ENCODE measurements around the gene ART5.

ART5 gene

GRCh38 chr11:3641701-3642070, at the start of gene ART5:
ART5 (minus strand) TSS chr11:3641992; CDS start chr11:3641862, 130 bp downstream.
- Mint-ChIP-seq H3K27ac (no peak within 1 kb of the TSS), H3K36me3 (peaks cover 3 to 4% of the 10 kb centered on the region in 2 donors), H3K27me3 (peaks cover 51 to 68% of the 10 kb centered on the region in 2 donors), H3K4me1 (peaks cover 5 to 12% of the 10 kb centered on the region in 2 donors), H3K4me3 (peak within 1 kb of the TSS; percentile 79 to 81), H3K9me3 (peaks cover 4% of the 10 kb centered on the region in 2 donors)
- DNase-seq (no peak), ATAC-seq (replicated peaks) (no peak)

- Mint-ChIP-seq H3K4me1 (no peaks in the 10 kb centered on the region), H3K4me3 (no peak overlapping the region), H3K27me3 (no peaks in the 10 kb centered on the region), H3K9me3 (no peaks in the 10 kb centered on the region), H3K36me3 (peaks cover 34 to 37% of the 10 kb centered on the region in 2 donors), H3K27ac (no peak overlapping the region)
- ATAC-seq (replicated peaks) = no peak
- DNase-seq = no peak
Observed at GRCh38 chr11:3686751-3687150, 45.0 kb upstream of the ART5 start.

- DNase-seq (no peak), ATAC-seq (replicated peaks) (no peak)
- Mint-ChIP-seq H3K27ac (no peak overlapping the region), H3K4me1 (no peaks in the 10 kb centered on the region), H3K36me3 (peaks cover 38 to 39% of the 10 kb centered on the region in 2 donors), H3K4me3 (no peak overlapping the region), H3K9me3 (no peaks in the 10 kb centered on the region), H3K27me3 (no peaks in the 10 kb centered on the region)
Observed at GRCh38 chr11:3685923-3686322, 44.1 kb upstream of the ART5 start.

- Mint-ChIP-seq H3K36me3 (peaks cover 47 to 48% of the 10 kb centered on the region in 2 donors), H3K4me1 (no peaks in the 10 kb centered on the region)
Observed at GRCh38 chr11:3684819-3685172, 43.0 kb upstream of the ART5 start.

GRCh38 chr11:3684129-3684818, 42.5 kb upstream of the ART5 start:
- Mint-ChIP-seq H3K27ac (no peak overlapping the region), H3K36me3 (peaks cover 51 to 52% of the 10 kb centered on the region in 2 donors)
- no peak for ATAC-seq (replicated peaks)

More at GRCh38 chr11:3684819-3685172, 43.0 kb upstream of the ART5 start:
- Mint-ChIP-seq H3K27ac (no peak overlapping the region), H3K4me3 (no peak overlapping the region), H3K9me3 (no peaks in the 10 kb centered on the region), H3K27me3 (no peaks in the 10 kb centered on the region)
- DNase-seq (no peak), ATAC-seq (replicated peaks) (no peak)

GRCh38 chr11:3683039-3683438, 41.2 kb upstream of the ART5 start:
- H3K4me1 Mint-ChIP-seq = no peaks in the 10 kb centered on the region
- no peak overlapping the region for H3K27ac Mint-ChIP-seq
- peaks cover 54 to 63% of the 10 kb centered on the region in 2 donors for H3K36me3 Mint-ChIP-seq
- no peaks in the 10 kb centered on the region for H3K27me3 Mint-ChIP-seq
- DNase-seq (no peak), ATAC-seq (replicated peaks) (no peak)
- H3K4me3 Mint-ChIP-seq = no peak overlapping the region
- H3K9me3 Mint-ChIP-seq = no peaks in the 10 kb centered on the region

More at GRCh38 chr11:3684129-3684818, 42.5 kb upstream of the ART5 start:
- Mint-ChIP-seq H3K4me3 (no peak overlapping the region), H3K4me1 (no peaks in the 10 kb centered on the region), H3K9me3 (no peaks in the 10 kb centered on the region), H3K27me3 (no peaks in the 10 kb centered on the region)
- no peak for DNase-seq

GRCh38 chr11:3679077-3679476, 37.3 kb upstream of the ART5 start:
- Mint-ChIP-seq H3K4me3 (no peak overlapping the region), H3K27ac (no peak overlapping the region), H3K36me3 (peaks cover 56 to 64% of the 10 kb centered on the region in 2 donors), H3K4me1 (no peaks in the 10 kb centered on the region), H3K27me3 (no peaks in the 10 kb centered on the region), H3K9me3 (no peaks in the 10 kb centered on the region)
- DNase-seq (no peak), ATAC-seq (replicated peaks) (no peak)

GRCh38 chr11:3675971-3676370, 34.2 kb upstream of the ART5 start:
- Mint-ChIP-seq H3K9me3 (no peaks in the 10 kb centered on the region), H3K4me1 (no peaks in the 10 kb centered on the region), H3K4me3 (no peak overlapping the region), H3K27ac (no peak overlapping the region), H3K36me3 (peaks cover 61 to 68% of the 10 kb centered on the region in 2 donors), H3K27me3 (no peaks in the 10 kb centered on the region)
- no peak for DNase-seq
- ATAC-seq (replicated peaks) = no peak

GRCh38 chr11:3674189-3674588, 32.4 kb upstream of the ART5 start:
- peaks cover 61 to 70% of the 10 kb centered on the region in 2 donors for H3K36me3 Mint-ChIP-seq
- no peak overlapping the region for H3K4me3 Mint-ChIP-seq
- DNase-seq (no peak), ATAC-seq (replicated peaks) (no peak)
- H3K27ac Mint-ChIP-seq = no peak overlapping the region
- no peaks in the 10 kb centered on the region for H3K9me3 Mint-ChIP-seq
- no peaks in the 10 kb centered on the region for H3K27me3 Mint-ChIP-seq
- no peaks in the 10 kb centered on the region for H3K4me1 Mint-ChIP-seq

- Mint-ChIP-seq H3K4me1 (no peaks in the 10 kb centered on the region), H3K27me3 (no peaks in the 10 kb centered on the region), H3K36me3 (peaks cover 52 to 69% of the 10 kb centered on the region in 2 donors), H3K9me3 (no peaks in the 10 kb centered on the region), H3K4me3 (no peak within 1 kb of the TSS), H3K27ac (peak within 1 kb of the TSS; percentile 38)
- ATAC-seq (replicated peaks) = no peak
- no peak for DNase-seq
Observed at GRCh38 chr11:3671334-3672254, 29.8 kb upstream of the ART5 start, which contains the start of gene CHRNA10. CHRNA10 (minus strand) TSS chr11:3671384; CDS start chr11:3671312, 72 bp downstream.

- H3K4me1 Mint-ChIP-seq = no peaks in the 10 kb centered on the region
Observed at GRCh38 chr11:3669742-3670183, 28.0 kb upstream of the ART5 start.

GRCh38 chr11:3669128-3669527, 27.3 kb upstream of the ART5 start:
- no peak overlapping the region for H3K27ac Mint-ChIP-seq
- peaks cover 56 to 73% of the 10 kb centered on the region in 2 donors for H3K36me3 Mint-ChIP-seq
- no peaks in the 10 kb centered on the region for H3K4me1 Mint-ChIP-seq
- H3K9me3 Mint-ChIP-seq = no peaks in the 10 kb centered on the region
- no peak for ATAC-seq (replicated peaks)
- no peak for DNase-seq
- no peaks in the 10 kb centered on the region for H3K27me3 Mint-ChIP-seq
- H3K4me3 Mint-ChIP-seq = no peak overlapping the region

More at GRCh38 chr11:3669742-3670183, 28.0 kb upstream of the ART5 start:
- Mint-ChIP-seq H3K9me3 (no peaks in the 10 kb centered on the region), H3K27ac (no peak overlapping the region), H3K36me3 (peaks cover 53 to 74% of the 10 kb centered on the region in 2 donors), H3K27me3 (no peaks in the 10 kb centered on the region), H3K4me3 (no peak overlapping the region)
- ATAC-seq (replicated peaks) (no peak), DNase-seq (no peak)

- DNase-seq = no peak
- no peak for ATAC-seq (replicated peaks)
- H3K36me3 Mint-ChIP-seq = peaks cover 53 to 73% of the 10 kb centered on the region in 2 donors
Observed at GRCh38 chr11:3667149-3668035, 25.6 kb upstream of the ART5 start.

GRCh38 chr11:3666023-3666530, 24.3 kb upstream of the ART5 start:
- DNase-seq (no peak), ATAC-seq (replicated peaks) (no peak)
- peaks cover 46 to 66% of the 10 kb centered on the region in 2 donors for H3K36me3 Mint-ChIP-seq
- no peak overlapping the region for H3K4me3 Mint-ChIP-seq
- H3K9me3 Mint-ChIP-seq = no peaks in the 10 kb centered on the region
- H3K27me3 Mint-ChIP-seq = no peaks in the 10 kb centered on the region
- H3K4me1 Mint-ChIP-seq = no peaks in the 10 kb centered on the region
- no peak overlapping the region for H3K27ac Mint-ChIP-seq

More at GRCh38 chr11:3667149-3668035, 25.6 kb upstream of the ART5 start:
- no peaks in the 10 kb centered on the region for H3K9me3 Mint-ChIP-seq
- H3K27ac Mint-ChIP-seq = no peak overlapping the region
- H3K4me1 Mint-ChIP-seq = no peaks in the 10 kb centered on the region
- H3K27me3 Mint-ChIP-seq = no peaks in the 10 kb centered on the region
- no peak overlapping the region for H3K4me3 Mint-ChIP-seq
